H1 (cell line): ENCODE results near the gene PDIA5. TPM values are rescaled to one million over a fixed set of nuclear protein-coding genes. Genes with fewer than 3 reads are reported as not detected.

ENCODE experiments used
- CTCF ChIA-PET: fragments of 300-600 bp; sonication (Branson Sonifier 250); formaldehyde crosslinking; loops from one replicate; lab custom pipeline; 2021; ENCODE audit not compliant: partially characterized antibody; lab: Charles Lee
- POLR2A ChIA-PET: fragments of 300-600 bp; sonication (Branson Sonifier 250); formaldehyde crosslinking; loops from one replicate; lab custom pipeline; 2021; ENCODE audit warnings: inconsistent platforms; ENCODE audit not compliant: partially characterized antibody; lab: Charles Lee
- DNase-seq, 2 experiments: peaks; one replicate each; pipeline versions ENCODE4 v3.0.0 to v3.0.0-alpha.2; 2010 to 2022; ENCODE audit warnings: low spot score in 2 of 2, low read depth in 1 of 2, mixed read lengths in 1 of 2
- FAIRE-seq: peaks from 2 replicates; lab custom pipeline; 2011; peaks lifted over from hg19 to GRCh38; lab: Jason Lieb, UNC
- H2AFZ ChIP-seq: 2 replicates; pipeline ENCODE4 v1.8.1; 2012; ENCODE audit warnings: low read length, inconsistent platforms
- H2AK5ac ChIP-seq: 2 replicates; pipeline ENCODE4 v1.6.1; 2013; ENCODE audit warnings: low read depth, low read length
- H2BK120ac ChIP-seq: replicated peaks from 2 replicates; pipeline ENCODE3; 2013; ENCODE audit warnings: low read depth, low read length, inconsistent platforms
- H2BK12ac ChIP-seq: 2 replicates; pipeline ENCODE4 v1.6.1; 2013; ENCODE audit warnings: low read depth, low read length
- H2BK15ac ChIP-seq: 2 replicates; pipeline ENCODE4 v1.6.1; 2013; ENCODE audit warnings: low read length
- H2BK20ac ChIP-seq: 2 replicates; pipeline ENCODE4 v1.6.1; 2013; ENCODE audit warnings: low read length
- H2BK5ac ChIP-seq: 2 replicates; pipeline ENCODE4 v1.6.1; 2013; ENCODE audit warnings: low read depth, low read length
- H3K14ac ChIP-seq: 2 replicates; pipeline ENCODE4 v1.6.1; 2013; ENCODE audit warnings: inconsistent platforms; ENCODE audit not compliant: insufficient read length
- H3K18ac ChIP-seq: 2 replicates; pipeline ENCODE4 v1.6.1; 2013; ENCODE audit warnings: low read length; ENCODE audit errors: extremely low read depth
- H3K23ac ChIP-seq: 2 replicates; pipeline ENCODE4 v1.6.1; 2013; ENCODE audit warnings: inconsistent platforms; ENCODE audit not compliant: insufficient read length
- H3K23me2 ChIP-seq: 2 replicates; pipeline ENCODE4 v1.6.1; 2013; ENCODE audit warnings: low read depth, low read length
- H3K27ac ChIP-seq: 2 replicates; pipeline ENCODE4 v1.6.1; 2011; ENCODE audit warnings: low read depth, low read length, inconsistent platforms
- H3K27me3 ChIP-seq, 4 experiments: replicated peaks in 1 of 4; 1 replicate in 1 of 4; 2 replicates in 3 of 4; pipeline versions ENCODE4 v1.6.1 to v1.8.1; 2011 to 2013; ENCODE audit warnings: low read length in 3 of 4, mild to moderate bottlenecking in 3 of 4, inconsistent platforms in 2 of 4, mixed read lengths in 2 of 4, moderate library complexity in 1 of 4; ENCODE audit not compliant: control insufficient read depth in 3 of 4, insufficient read depth in 3 of 4; ENCODE audit errors: extremely low read depth in 1 of 4
- H3K36me3 ChIP-seq, 4 experiments: 2 replicates each; pipeline versions ENCODE4 v1.6.1 to v1.8.1; 2011 to 2013; ENCODE audit warnings: mild to moderate bottlenecking in 4 of 4, low read length in 3 of 4, moderate library complexity in 2 of 4, control low read depth in 1 of 4, inconsistent platforms in 1 of 4; ENCODE audit not compliant: insufficient read depth in 4 of 4, control insufficient read depth in 2 of 4
- H3K4ac ChIP-seq: replicated peaks from 2 replicates; pipeline ENCODE3; 2013; ENCODE audit warnings: low read length, low read depth, mixed read lengths, inconsistent platforms; ENCODE audit not compliant: insufficient read length
- H3K4me1 ChIP-seq, 4 experiments: replicated peaks in 1 of 4; 1 replicate in 1 of 4; 2 replicates in 3 of 4; pipeline versions ENCODE4 v1.6.1 to v1.8.1; 2011 to 2013; ENCODE audit warnings: low read length in 3 of 4, inconsistent platforms in 2 of 4, mixed read lengths in 1 of 4; ENCODE audit not compliant: insufficient read depth in 4 of 4, control insufficient read depth in 3 of 4
- H3K4me2 ChIP-seq, 2 experiments: 2 replicates each; pipeline versions ENCODE4 v1.6.1 to v1.8.1; 2011 to 2013; ENCODE audit warnings: low read depth in 2 of 2, low read length in 2 of 2, control low read depth in 1 of 2, inconsistent platforms in 1 of 2, mild to moderate bottlenecking in 1 of 2; ENCODE audit not compliant: insufficient read depth in 1 of 2
- H3K4me3 ChIP-seq, 4 experiments: fragments of 200-600, 300-600 bp in 1 of 4; sonication (generic), shearing (Covaris generic), sonication (Bioruptor Twin) in 1 of 4; 2 replicates each; pipeline versions ENCODE4 v1.5.1 to v1.8.1; 2011 to 2016; ENCODE audit warnings: low read length in 4 of 4, low read depth in 3 of 4, control low read depth in 2 of 4, inconsistent platforms in 2 of 4, mild to moderate bottlenecking in 2 of 4, mixed read lengths in 1 of 4, moderate library complexity in 1 of 4; ENCODE audit not compliant: insufficient read depth in 2 of 4; ENCODE audit errors: extremely low read depth in 1 of 4
- H3K56ac ChIP-seq: replicated peaks from 2 replicates; pipeline ENCODE3; 2013; ENCODE audit warnings: low read depth, mild to moderate bottlenecking, mixed read lengths, low read length, inconsistent platforms; ENCODE audit not compliant: insufficient read length
- H3K79me1 ChIP-seq: 2 replicates; pipeline ENCODE4 v1.6.1; 2013; ENCODE audit warnings: low read depth, low read length, control low read depth
- H3K79me2 ChIP-seq, 2 experiments: 2 replicates each; pipeline versions ENCODE4 v1.6.1 to v1.8.1; 2012 to 2013; ENCODE audit warnings: low read length in 2 of 2, mild to moderate bottlenecking in 2 of 2, inconsistent platforms in 1 of 2; ENCODE audit not compliant: insufficient read depth in 2 of 2, control insufficient read depth in 1 of 2
- H3K9ac ChIP-seq, 4 experiments: replicated peaks in 1 of 4; 1 replicate in 1 of 4; 2 replicates in 3 of 4; pipeline versions ENCODE4 v1.6.1 to v1.8.1; 2011 to 2013; ENCODE audit warnings: low read depth in 3 of 4, low read length in 3 of 4, control low read depth in 2 of 4, mild to moderate bottlenecking in 2 of 4, moderate library complexity in 2 of 4, inconsistent platforms in 1 of 4; ENCODE audit errors: extremely low read depth in 1 of 4
- H3K9me3 ChIP-seq, 2 experiments: 2 replicates each; pipeline versions ENCODE4 v1.6.1 to v1.8.1; 2012 to 2013; ENCODE audit warnings: mild to moderate bottlenecking in 2 of 2, moderate library complexity in 2 of 2, control low read depth in 1 of 2, inconsistent platforms in 1 of 2, low read depth in 1 of 2, low read length in 1 of 2, mixed read lengths in 1 of 2; ENCODE audit not compliant: insufficient read depth in 2 of 2
- H4K20me1 ChIP-seq, 2 experiments: replicated peaks in 1 of 2; 2 replicates each; pipeline versions ENCODE3 to v1.8.1; 2011 to 2013; ENCODE audit warnings: inconsistent platforms in 2 of 2, low read length in 2 of 2, mild to moderate bottlenecking in 1 of 2; ENCODE audit not compliant: insufficient read depth in 2 of 2, control insufficient read depth in 1 of 2
- H4K5ac ChIP-seq: 2 replicates; pipeline ENCODE4 v1.6.1; 2013; ENCODE audit warnings: low read length, low read depth, mixed read lengths, inconsistent platforms; ENCODE audit not compliant: insufficient read length
- H4K8ac ChIP-seq: 2 replicates; pipeline ENCODE4 v1.8.0; 2013; ENCODE audit warnings: mild to moderate bottlenecking, moderate library complexity, low read length, inconsistent platforms; ENCODE audit not compliant: insufficient read depth; ENCODE audit errors: extremely low read depth
- H4K91ac ChIP-seq: replicated peaks from 2 replicates; pipeline ENCODE3; 2013; ENCODE audit warnings: low read length, mixed read lengths, inconsistent platforms; ENCODE audit not compliant: insufficient read length
- ASH2L ChIP-seq: fragments of 200-600, 300-600 bp; sonication (generic); IDR thresholded peaks from one replicate; pipeline ENCODE4 v1.7.1; 2017; ENCODE audit warnings: low read length
- CREB1 ChIP-seq: IDR thresholded peaks from 2 replicates; pipeline ENCODE4 v1.6.1; 2012; ENCODE audit warnings: inconsistent platforms
- CTBP2 ChIP-seq: IDR thresholded peaks from 2 replicates; pipeline ENCODE4 v1.7.0; 2011; ENCODE audit warnings: borderline replicate concordance, mild to moderate bottlenecking, moderate library complexity, mixed read lengths, low read length; ENCODE audit not compliant: insufficient read depth, insufficient read length
- CTCF ChIP-seq, 3 experiments: IDR thresholded peaks; 1 replicate in 2 of 3; 2 replicates in 1 of 3; pipeline versions ENCODE4 v1.5.1 to v1.6.1; 2011; ENCODE audit warnings: low read length in 3 of 3, mild to moderate bottlenecking in 3 of 3, inconsistent platforms in 2 of 3, low read depth in 1 of 3, moderate library complexity in 1 of 3; ENCODE audit not compliant: insufficient read depth in 1 of 3; ENCODE audit errors: control extremely low read depth in 1 of 3
- EP300 ChIP-seq, 2 experiments: IDR thresholded peaks; 1 replicate in 1 of 2; 2 replicates in 1 of 2; pipeline ENCODE4 v1.6.1; 2011 to 2012; ENCODE audit warnings: low read depth in 2 of 2, low read length in 2 of 2, mild to moderate bottlenecking in 2 of 2, borderline replicate concordance in 1 of 2, inconsistent platforms in 1 of 2, moderate library complexity in 1 of 2
- SIX5 ChIP-seq: IDR thresholded peaks from 2 replicates; pipeline ENCODE4 v1.6.1; 2011; ENCODE audit warnings: mild to moderate bottlenecking, low read depth, low read length
- SP2 ChIP-seq: IDR thresholded peaks from 2 replicates; pipeline ENCODE4 v1.6.1; 2012; ENCODE audit warnings: mild to moderate bottlenecking, low read length, inconsistent platforms
- SRF ChIP-seq: IDR thresholded peaks from 2 replicates; pipeline ENCODE4 v1.6.1; 2011; ENCODE audit warnings: mild to moderate bottlenecking, low read depth, low read length, moderate library complexity
- TEAD4 ChIP-seq: IDR thresholded peaks from 2 replicates; pipeline ENCODE4 v1.6.1; 2012; ENCODE audit warnings: low read depth, low read length, inconsistent platforms, mixed read lengths
- ZNF274 ChIP-seq: IDR thresholded peaks from 2 replicates; pipeline ENCODE4 v1.7.0; 2012; ENCODE audit warnings: low read length, borderline replicate concordance; ENCODE audit errors: extremely low read depth
- WGBS, 2 experiments: shearing (Covaris generic) in 1 of 2; methylation state at CpG; one replicate each; pipeline versions ENCODE4 v1.1.6 to v1.1.7; 2013 to 2015; ENCODE audit warnings: low lambda C conversion rate in 2 of 2, mixed read lengths in 2 of 2, inconsistent platforms in 1 of 2, low coverage in 1 of 2, missing lambda C conversion rate in 1 of 2; ENCODE audit not compliant: insufficient replicate concordance in 2 of 2, insufficient coverage in 1 of 2, insufficient read length in 1 of 2; ENCODE audit errors: extremely low coverage in 1 of 2, missing lambda C conversion rate in 1 of 2; 5-methylcytosine and 5-hydroxymethylcytosine counted together
- polyA plus RNA-seq, 7 experiments: library from polyadenylated mRNA; depleted of rRNA in 3 of 7; stranded (reverse) in 5 of 7; unstranded in 2 of 7; fragments of >200 nt in 5 of 7; fragments of 200-250 nt in 2 of 7; gene quantifications; 1 replicate in 5 of 7; 2 replicates in 1 of 7; 4 replicates in 1 of 7; pipeline versions ENCODE4 v1.2.1 to v1.2.3, GENCODE V29; 2011 to 2013; ENCODE audit warnings: missing spikeins in 2 of 7, mixed read lengths in 2 of 7
- total RNA-seq: library from RNA; stranded (reverse); fragmentation: NEBNext Ultra II Directional; extraction: Animal tissue kit (Norgen Biotek cat#: 25700); gene quantifications from 2 replicates; pipeline ENCODE4 v1.2.1, GENCODE V29; 2021

PDIA5 gene
- total and polyA plus RNA-seq, 2 of the 8 experiments (the other 6 are each of a cell fraction or from before 2014, with no cell fraction given), result 18.2 to 32.8 TPM

DNA sequence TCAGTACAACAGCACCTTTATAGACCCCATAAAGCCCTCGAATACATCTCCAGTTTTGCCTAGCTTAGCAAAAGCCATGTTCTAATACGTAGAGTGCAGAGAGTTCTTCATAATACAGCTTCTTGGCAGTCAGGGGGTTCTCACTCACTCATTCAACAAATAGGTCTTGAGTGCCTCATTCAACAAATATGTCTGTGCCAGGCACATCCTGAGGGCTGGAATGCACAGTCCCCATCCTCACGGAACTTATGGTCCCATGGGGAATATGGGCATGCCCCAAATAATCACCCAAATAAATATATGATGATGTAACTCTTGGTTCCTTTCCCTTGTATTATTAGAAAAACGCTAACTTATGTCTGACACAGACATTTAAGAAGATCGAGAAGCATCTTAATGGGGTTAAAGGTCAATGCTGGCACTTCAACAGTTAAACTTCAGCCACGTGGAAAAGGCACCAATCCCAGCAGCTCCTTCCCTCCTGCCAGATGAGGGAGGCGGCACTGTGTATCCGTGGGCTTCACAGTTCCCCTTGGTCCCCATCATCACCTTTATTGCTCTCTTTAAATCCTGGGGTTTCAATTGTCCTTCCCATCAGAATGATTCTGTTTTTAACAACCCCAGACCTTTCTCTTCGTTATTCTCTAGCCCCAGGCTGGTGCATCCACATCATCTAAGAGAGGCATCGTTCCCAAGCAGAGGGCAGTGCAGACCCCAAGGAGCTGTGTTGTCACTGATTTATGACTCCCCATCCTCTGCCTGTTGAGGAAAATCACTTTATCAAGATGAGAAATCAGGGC is 20.4 kb upstream of the PDIA5 start:
- H3K18ac ChIP-seq, result no peak overlapping the region
- no peak overlapping the region for H4K91ac ChIP-seq
- H2BK15ac ChIP-seq, result no peak overlapping the region
- no peak overlapping the region for H3K27ac ChIP-seq
- no peak overlapping the region for H2BK20ac ChIP-seq
- WGBS, 2 experiments, result 74% methylated on average over 10 of the region's 10 CpGs; no CpG with 5 or more reads in 1 of the 2 experiments
- no peak overlapping the region for H2AK5ac ChIP-seq
- no peak overlapping the region for H3K23ac ChIP-seq
- H3K79me2 ChIP-seq, result no peaks in the 10 kb centered on the region
- H3K23me2 ChIP-seq, result no peaks in the 10 kb centered on the region
- POLR2A ChIA-PET, result no interaction called here
- FAIRE-seq (no peak), DNase-seq (no peak)
- peaks cover 0 to 4% (median 1%) of the 10 kb centered on the region in 4 experiments; a peak in 5 of 7 replicates for H3K4me1 ChIP-seq
- H3K27me3 ChIP-seq, result no peaks in the 10 kb centered on the region
- H2AFZ ChIP-seq, result no peak overlapping the region
- H3K36me3 ChIP-seq, result no peaks in the 10 kb centered on the region; a peak in 1 of 8 replicates
- no peak overlapping the region for H3K14ac ChIP-seq
- no peaks in the 10 kb centered on the region for H3K9me3 ChIP-seq
- no peak overlapping the region for H3K4me2 ChIP-seq
- H4K20me1 ChIP-seq, result no peaks in the 10 kb centered on the region
- no peak overlapping the region for H3K9ac ChIP-seq
- no peak overlapping the region for H3K4ac ChIP-seq
- CTCF ChIA-PET, result interaction anchor here (1.0 to 3.8 kb wide), 5 partner anchors 10 to 105 kb away, joined by 3 to 17 read pairs (median 5); no protein-coding TSS in a partner anchor
- no peak overlapping the region for H2BK12ac ChIP-seq
- H4K5ac ChIP-seq, result no peak overlapping the region
- H3K4me3 ChIP-seq, result no peak overlapping the region
- no peak overlapping the region for H4K8ac ChIP-seq
- H3K79me1 ChIP-seq, result no peaks in the 10 kb centered on the region
- H2BK120ac ChIP-seq, result no peak overlapping the region
- no peak overlapping the region for H2BK5ac ChIP-seq
- no peak overlapping the region for H3K56ac ChIP-seq
- TF ChIP-seq CREB1 (no peak), CTBP2 (no peak), TEAD4 (no peak), ASH2L (no peak), SRF (no peak), SP2 (no peak), CTCF (IDR thresholded peaks at IDR 0.05; ENCODE audit: control extremely low read depth in 1 of 3, insufficient read depth in 1 of 3, low read depth in 1 of 3, low read length in 3 of 3) (no peak), SIX5 (no peak), ZNF274 (no peak), EP300 (IDR thresholded peaks at IDR 0.05; ENCODE audit: borderline replicate concordance in 1 of 2, low read depth in 2 of 2, low read length in 2 of 2) (no peak)
